OCI-LY1 (cell line): ENCODE measurements around the gene NUFIP1.

Experiments used
- H2AFZ ChIP-seq: fragments of 200-600 bp; sonication (generic), shearing (Covaris generic); 2 replicates; pipeline ENCODE4 v1.6.0; 2014; ENCODE audit warnings: antibody characterized with exemption, mild to moderate bottlenecking, low read length
- H3F3A ChIP-seq: fragments of 200-600 bp; sonication (generic), shearing (Covaris generic); 2 replicates; pipeline ENCODE4 v1.6.0; 2014; ENCODE audit warnings: mild to moderate bottlenecking, antibody characterized with exemption, low read length, moderate library complexity; ENCODE audit not compliant: insufficient read depth
- H3K27ac ChIP-seq: fragments of 200-600 bp; sonication (generic); 2 replicates; pipeline ENCODE4 v1.5.1; 2014; ENCODE audit warnings: low read length, mixed run types, mild to moderate bottlenecking, low read depth; ENCODE audit not compliant: poor library complexity, severe bottlenecking
- H3K27me3 ChIP-seq: fragments of 200-600 bp; sonication (generic); 2 replicates; pipeline ENCODE4 v1.6.0; 2014; ENCODE audit warnings: antibody characterized with exemption, mild to moderate bottlenecking, low read length, moderate library complexity; ENCODE audit not compliant: insufficient read depth
- H3K36me3 ChIP-seq: fragments of 200-600 bp; sonication (generic); 2 replicates; pipeline ENCODE4 v1.6.1; 2014; ENCODE audit warnings: mild to moderate bottlenecking, antibody characterized with exemption, low read length, moderate library complexity, mixed read lengths; ENCODE audit not compliant: insufficient read depth
- H3K4me1 ChIP-seq: fragments of 200-600 bp; sonication (generic); 2 replicates; pipeline ENCODE4 v1.5.1; 2014; ENCODE audit warnings: mild to moderate bottlenecking, low read length, moderate library complexity; ENCODE audit not compliant: insufficient read depth, severe bottlenecking
- H3K4me2 ChIP-seq: fragments of 200-600 bp; sonication (generic), shearing (Covaris generic); 2 replicates; pipeline ENCODE4 v1.6.1; 2014; ENCODE audit warnings: low read length
- H3K4me3 ChIP-seq: fragments of 200-600 bp; sonication (generic); 2 replicates; pipeline ENCODE4 v1.5.1; 2014; ENCODE audit warnings: low read length, low read depth, mild to moderate bottlenecking, mixed read lengths; ENCODE audit not compliant: poor library complexity, severe bottlenecking
- H3K79me2 ChIP-seq: fragments of 200-600 bp; shearing (Covaris generic); 2 replicates; pipeline ENCODE4 v1.6.1; 2016; ENCODE audit warnings: mixed run types, low read length, mixed read lengths; ENCODE audit not compliant: insufficient read depth
- H3K9ac ChIP-seq: fragments of 200-600 bp; sonication (generic), shearing (Covaris generic); 2 replicates; pipeline ENCODE4 v1.6.1; 2014; ENCODE audit warnings: mild to moderate bottlenecking, low read length, mixed read lengths
- H3K9me2 ChIP-seq: fragments of 200-600 bp; sonication (generic), shearing (Covaris generic); 2 replicates; pipeline ENCODE4 v1.6.1; 2014; ENCODE audit warnings: low read depth, mild to moderate bottlenecking, low read length, mixed read lengths
- H3K9me3 ChIP-seq: fragments of 200-600 bp; shearing (Covaris generic); 2 replicates; pipeline ENCODE4 v1.6.1; 2014; ENCODE audit warnings: low read length, mixed read lengths
- H4K20me1 ChIP-seq: fragments of 200-600 bp; sonication (generic), shearing (Covaris generic); 2 replicates; pipeline ENCODE4 v1.6.0; 2016; ENCODE audit warnings: mild to moderate bottlenecking, low read length; ENCODE audit not compliant: insufficient read depth
- EZH2 ChIP-seq: fragments of 200-600 bp; sonication (generic), shearing (Covaris generic); IDR thresholded peaks from 2 replicates; pipeline ENCODE4 v1.8.0; 2017; ENCODE audit warnings: borderline replicate concordance, mixed run types, mild to moderate bottlenecking, antibody characterized with exemption, low read length, moderate library complexity, mixed read lengths
- TF ChIP-seq, protein P1 (sequence below): fragments of 200-600 bp; sonication (generic), shearing (Covaris generic); IDR thresholded peaks from 2 replicates; pipeline ENCODE4 v1.5.1; 2017; ENCODE audit warnings: mild to moderate bottlenecking, antibody characterized with exemption, low read length, moderate library complexity, mixed read lengths

Gene NUFIP1

DNA sequence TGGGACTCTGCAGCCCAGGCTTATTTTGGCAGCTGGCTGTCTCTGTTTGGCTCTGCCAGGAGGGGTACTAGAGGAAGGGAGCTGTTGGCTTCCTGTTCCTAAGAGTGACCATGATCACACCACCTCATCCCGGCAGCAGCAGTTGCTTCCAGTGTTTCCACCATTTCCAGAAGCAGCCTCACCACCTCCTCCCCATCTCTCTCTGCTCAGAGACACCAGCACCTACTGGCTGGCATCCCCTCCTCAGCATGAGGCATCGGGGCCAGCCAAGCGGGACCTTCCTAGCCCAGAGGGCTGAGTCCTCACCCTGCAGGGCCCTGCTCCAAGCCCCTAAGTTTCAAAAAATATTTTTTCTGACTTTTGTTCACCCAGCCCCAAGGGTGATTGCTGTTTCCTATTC, 59.0 kb downstream of the NUFIP1 start:
- Histone ChIP-seq H3K4me2 (no peak overlapping the region), H3K27ac (no peak overlapping the region), H3K4me1 (no peaks in the 10 kb centered on the region), H2AFZ (no peak overlapping the region), H4K20me1 (no peaks in the 10 kb centered on the region), H3K79me2 (no peaks in the 10 kb centered on the region), H3K4me3 (no peak overlapping the region), H3F3A (no peaks in the 10 kb centered on the region), H3K9me3 (no peaks in the 10 kb centered on the region), H3K36me3 (no peaks in the 10 kb centered on the region), H3K9me2 (no peaks in the 10 kb centered on the region), H3K27me3 (no peaks in the 10 kb centered on the region), H3K9ac (no peak overlapping the region)
- TF ChIP-seq EZH2 = no peak
- TF ChIP-seq, protein P1, sequence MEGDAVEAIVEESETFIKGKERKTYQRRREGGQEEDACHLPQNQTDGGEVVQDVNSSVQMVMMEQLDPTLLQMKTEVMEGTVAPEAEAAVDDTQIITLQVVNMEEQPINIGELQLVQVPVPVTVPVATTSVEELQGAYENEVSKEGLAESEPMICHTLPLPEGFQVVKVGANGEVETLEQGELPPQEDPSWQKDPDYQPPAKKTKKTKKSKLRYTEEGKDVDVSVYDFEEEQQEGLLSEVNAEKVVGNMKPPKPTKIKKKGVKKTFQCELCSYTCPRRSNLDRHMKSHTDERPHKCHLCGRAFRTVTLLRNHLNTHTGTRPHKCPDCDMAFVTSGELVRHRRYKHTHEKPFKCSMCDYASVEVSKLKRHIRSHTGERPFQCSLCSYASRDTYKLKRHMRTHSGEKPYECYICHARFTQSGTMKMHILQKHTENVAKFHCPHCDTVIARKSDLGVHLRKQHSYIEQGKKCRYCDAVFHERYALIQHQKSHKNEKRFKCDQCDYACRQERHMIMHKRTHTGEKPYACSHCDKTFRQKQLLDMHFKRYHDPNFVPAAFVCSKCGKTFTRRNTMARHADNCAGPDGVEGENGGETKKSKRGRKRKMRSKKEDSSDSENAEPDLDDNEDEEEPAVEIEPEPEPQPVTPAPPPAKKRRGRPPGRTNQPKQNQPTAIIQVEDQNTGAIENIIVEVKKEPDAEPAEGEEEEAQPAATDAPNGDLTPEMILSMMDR = no peak

DNA sequence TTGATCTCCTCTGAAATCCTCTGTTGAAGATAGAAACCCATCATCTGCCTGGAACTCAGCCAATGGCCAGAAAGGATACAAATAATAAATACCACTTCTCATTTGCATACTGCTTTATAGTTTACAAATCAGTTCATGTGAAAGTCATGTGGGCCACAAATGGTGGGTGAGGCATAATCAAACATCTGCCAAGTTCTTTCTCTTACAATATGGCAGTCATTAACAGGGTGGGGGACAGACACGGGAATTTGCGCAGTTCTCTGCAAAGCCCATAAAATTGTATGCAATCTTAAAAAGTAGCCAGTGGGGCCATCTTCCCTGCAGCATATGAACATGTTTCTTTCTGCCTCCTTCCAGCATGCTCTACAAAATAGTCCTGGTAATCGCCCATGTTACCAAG, 59.6 kb downstream of the NUFIP1 start:
- no peaks in the 10 kb centered on the region for H3K9me2 ChIP-seq
- H3F3A ChIP-seq = no peaks in the 10 kb centered on the region
- no peaks in the 10 kb centered on the region for H3K27me3 ChIP-seq
- H3K9ac ChIP-seq = no peak overlapping the region
- no peak overlapping the region for H3K27ac ChIP-seq
- H3K79me2 ChIP-seq = no peaks in the 10 kb centered on the region
- no peak overlapping the region for H3K4me3 ChIP-seq
- H2AFZ ChIP-seq = no peak overlapping the region
- no peaks in the 10 kb centered on the region for H3K36me3 ChIP-seq
- no peak for TF ChIP-seq EZH2
- TF ChIP-seq, protein P1 = no peak
- H3K4me2 ChIP-seq = no peak overlapping the region
- no peaks in the 10 kb centered on the region for H3K9me3 ChIP-seq
- no peaks in the 10 kb centered on the region for H3K4me1 ChIP-seq
- H4K20me1 ChIP-seq = no peaks in the 10 kb centered on the region

DNA sequence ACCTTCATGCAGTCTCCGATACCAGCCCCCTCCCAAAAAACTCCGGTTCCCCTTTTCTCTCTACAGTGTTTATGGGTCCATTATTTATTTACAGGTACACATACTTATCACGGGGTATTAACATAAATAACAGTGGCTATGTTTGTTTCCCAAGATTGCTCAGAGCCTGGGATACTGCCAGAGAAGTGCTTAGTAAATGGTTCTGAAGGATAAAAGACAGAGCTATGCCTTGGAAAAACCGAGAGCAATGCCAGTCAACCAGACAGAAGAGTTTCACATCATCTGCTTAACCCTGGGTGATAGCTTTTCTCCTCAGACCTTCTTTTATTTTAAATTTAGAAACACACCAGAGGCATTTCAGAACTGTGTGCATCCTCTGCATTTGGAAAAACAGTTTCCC, 61.3 kb downstream of the NUFIP1 start:
- H3K36me3 ChIP-seq = no peaks in the 10 kb centered on the region
- no peak overlapping the region for H3K4me3 ChIP-seq
- no peaks in the 10 kb centered on the region for H4K20me1 ChIP-seq
- no peaks in the 10 kb centered on the region for H3F3A ChIP-seq
- no peak for TF ChIP-seq EZH2
- TF ChIP-seq, protein P1 = no peak
- no peak overlapping the region for H3K27ac ChIP-seq
- H3K9ac ChIP-seq = no peak overlapping the region
- no peaks in the 10 kb centered on the region for H3K9me2 ChIP-seq
- H2AFZ ChIP-seq = no peak overlapping the region
- no peaks in the 10 kb centered on the region for H3K79me2 ChIP-seq
- H3K9me3 ChIP-seq = no peaks in the 10 kb centered on the region
- no peaks in the 10 kb centered on the region for H3K27me3 ChIP-seq
- no peaks in the 10 kb centered on the region for H3K4me1 ChIP-seq
- no peak overlapping the region for H3K4me2 ChIP-seq
